ENCODE results near the gene MIP.
"Not testable (repeated sequence)": the region's sequence is repeated elsewhere in the genome, so short reads cannot be mapped to it uniquely, and the experiment has no call there.

Gene MIP

GRCh38 chr12:56425940-56426438, 28.5 kb downstream of the MIP start:
- no peak overlapping the region for H3K27ac ChIP-seq (ENCODE audit: low read length)
- no peaks in the 10 kb centered on the region for H3K4me1 ChIP-seq (ENCODE audit: insufficient read depth, low read length)
- no peaks in the 10 kb centered on the region for H3K27me3 ChIP-seq (ENCODE audit: insufficient read depth, low read length)
- no peaks in the 10 kb centered on the region for H3K9me3 ChIP-seq (ENCODE audit: insufficient read depth, low read depth, low read length)
- H3K4me3 ChIP-seq (ENCODE audit: low read length): no peak overlapping the region
- H3K36me3 ChIP-seq (ENCODE audit: insufficient read depth, low read depth, low read length): peaks cover 95% of the 10 kb centered on the region
- no peak overlapping the region for H3K9ac ChIP-seq (ENCODE audit: low read depth, low read length)

GRCh38 chr12:56425193-56425592, 29.3 kb downstream of the MIP start:
- Histone ChIP-seq H3K9ac (ENCODE audit: low read depth, low read length) (no peak overlapping the region), H3K27ac (ENCODE audit: low read length) (no peak overlapping the region), H3K27me3 (ENCODE audit: insufficient read depth, low read length) (no peaks in the 10 kb centered on the region), H3K9me3 (ENCODE audit: insufficient read depth, low read depth, low read length) (no peaks in the 10 kb centered on the region), H3K4me3 (ENCODE audit: low read length) (no peak overlapping the region), H3K36me3 (ENCODE audit: insufficient read depth, low read depth, low read length) (peaks cover 95% of the 10 kb centered on the region), H3K4me1 (ENCODE audit: insufficient read depth, low read length) (no peaks in the 10 kb centered on the region)

- Histone ChIP-seq H3K9ac (ENCODE audit: low read depth, low read length) (no peak overlapping the region), H3K27me3 (ENCODE audit: insufficient read depth, low read length) (no peaks in the 10 kb centered on the region), H3K4me3 (ENCODE audit: low read length) (no peak overlapping the region), H3K36me3 (ENCODE audit: insufficient read depth, low read depth, low read length) (peaks cover 94% of the 10 kb centered on the region), H3K27ac (ENCODE audit: low read length) (no peak overlapping the region), H3K4me1 (ENCODE audit: insufficient read depth, low read length) (no peaks in the 10 kb centered on the region), H3K9me3 (ENCODE audit: insufficient read depth, low read depth, low read length) (no peaks in the 10 kb centered on the region)
Observed at GRCh38 chr12:56420411-56420810, 34.0 kb downstream of the MIP start.

- H3K27ac ChIP-seq (ENCODE audit: low read length): no peak overlapping the region
- peaks cover 81% of the 10 kb centered on the region for H3K36me3 ChIP-seq (ENCODE audit: insufficient read depth, low read depth, low read length)
- no peaks in the 10 kb centered on the region for H3K4me1 ChIP-seq (ENCODE audit: insufficient read depth, low read length)
- no peak overlapping the region for H3K9ac ChIP-seq (ENCODE audit: low read depth, low read length)
- H3K27me3 ChIP-seq (ENCODE audit: insufficient read depth, low read length): no peaks in the 10 kb centered on the region
- H3K4me3 ChIP-seq (ENCODE audit: low read length): no peak overlapping the region
- H3K9me3 ChIP-seq (ENCODE audit: insufficient read depth, low read depth, low read length): no peaks in the 10 kb centered on the region
Observed at GRCh38 chr12:56417739-56418138, 36.7 kb downstream of the MIP start.

GRCh38 chr12:56414401-56414800, 40.1 kb downstream of the MIP start:
- H3K4me3 ChIP-seq (ENCODE audit: low read length): no peak overlapping the region
- H3K9ac ChIP-seq (ENCODE audit: low read depth, low read length): no peak overlapping the region
- peaks cover 51% of the 10 kb centered on the region for H3K36me3 ChIP-seq (ENCODE audit: insufficient read depth, low read depth, low read length)
- H3K9me3 ChIP-seq (ENCODE audit: insufficient read depth, low read depth, low read length): no peaks in the 10 kb centered on the region
- H3K4me1 ChIP-seq (ENCODE audit: insufficient read depth, low read length): no peaks in the 10 kb centered on the region
- H3K27ac ChIP-seq (ENCODE audit: low read length): no peak overlapping the region
- H3K27me3 ChIP-seq (ENCODE audit: insufficient read depth, low read length): no peaks in the 10 kb centered on the region

GRCh38 chr12:56413392-56413791, 41.1 kb downstream of the MIP start:
- peaks cover 41% of the 10 kb centered on the region for H3K36me3 ChIP-seq (ENCODE audit: insufficient read depth, low read depth, low read length)
- no peaks in the 10 kb centered on the region for H3K27me3 ChIP-seq (ENCODE audit: insufficient read depth, low read length)
- H3K9me3 ChIP-seq (ENCODE audit: insufficient read depth, low read depth, low read length): no peaks in the 10 kb centered on the region
- no peak overlapping the region for H3K4me3 ChIP-seq (ENCODE audit: low read length)
- no peak overlapping the region for H3K27ac ChIP-seq (ENCODE audit: low read length)
- H3K9ac ChIP-seq (ENCODE audit: low read depth, low read length): no peak overlapping the region
- H3K4me1 ChIP-seq (ENCODE audit: insufficient read depth, low read length): no peaks in the 10 kb centered on the region

- no peak overlapping the region for H3K9ac ChIP-seq (ENCODE audit: low read depth, low read length)
- no peaks in the 10 kb centered on the region for H3K4me1 ChIP-seq (ENCODE audit: insufficient read depth, low read length)
- H3K9me3 ChIP-seq (ENCODE audit: insufficient read depth, low read depth, low read length): no peaks in the 10 kb centered on the region
- H3K36me3 ChIP-seq (ENCODE audit: insufficient read depth, low read depth, low read length): peaks cover 27% of the 10 kb centered on the region
- H3K27me3 ChIP-seq (ENCODE audit: insufficient read depth, low read length): no peaks in the 10 kb centered on the region
- H3K27ac ChIP-seq (ENCODE audit: low read length): no peak overlapping the region
- no peak overlapping the region for H3K4me3 ChIP-seq (ENCODE audit: low read length)
Observed at GRCh38 chr12:56411781-56412639, 42.4 kb downstream of the MIP start.

GRCh38 chr12:56410768-56411167, 43.7 kb downstream of the MIP start:
- Histone ChIP-seq H3K4me1 (ENCODE audit: insufficient read depth, low read length) (no peaks in the 10 kb centered on the region), H3K36me3 (ENCODE audit: insufficient read depth, low read depth, low read length) (peaks cover 15% of the 10 kb centered on the region), H3K27me3 (ENCODE audit: insufficient read depth, low read length) (no peaks in the 10 kb centered on the region), H3K9me3 (ENCODE audit: insufficient read depth, low read depth, low read length) (no peaks in the 10 kb centered on the region), H3K4me3 (ENCODE audit: low read length) (no peak overlapping the region), H3K27ac (ENCODE audit: low read length) (no peak overlapping the region), H3K9ac (ENCODE audit: low read depth, low read length) (no peak overlapping the region)

- Histone ChIP-seq H3K9ac (ENCODE audit: low read depth, low read length) (no peak overlapping the region), H3K4me3 (ENCODE audit: low read length) (no peak overlapping the region), H3K27ac (ENCODE audit: low read length) (no peak overlapping the region), H3K9me3 (ENCODE audit: insufficient read depth, low read depth, low read length) (no peaks in the 10 kb centered on the region), H3K36me3 (ENCODE audit: insufficient read depth, low read depth, low read length) (peaks cover 5% of the 10 kb centered on the region), H3K4me1 (ENCODE audit: insufficient read depth, low read length) (no peaks in the 10 kb centered on the region), H3K27me3 (ENCODE audit: insufficient read depth, low read length) (no peaks in the 10 kb centered on the region)
Observed at GRCh38 chr12:56408799-56409417, 45.5 kb downstream of the MIP start.

- not testable (repeated sequence) for H3K9ac ChIP-seq (ENCODE audit: low read depth, low read length); H3K36me3 ChIP-seq (ENCODE audit: insufficient read depth, low read depth, low read length)
Observed at GRCh38 chr12:56404227-56404626, 50.2 kb downstream of the MIP start.

GRCh38 chr12:56401612-56402011, 52.8 kb downstream of the MIP start:
- not testable (repeated sequence) for H3K36me3 ChIP-seq (ENCODE audit: insufficient read depth, low read depth, low read length); H3K4me1 ChIP-seq (ENCODE audit: insufficient read depth, low read length); H3K27me3 ChIP-seq (ENCODE audit: insufficient read depth, low read length); H3K9ac ChIP-seq (ENCODE audit: low read depth, low read length); H3K4me3 ChIP-seq (ENCODE audit: low read length); H3K27ac ChIP-seq (ENCODE audit: low read length)
- peaks cover 16% of the 10 kb centered on the region for H3K9me3 ChIP-seq (ENCODE audit: insufficient read depth, low read depth, low read length)

More at GRCh38 chr12:56404227-56404626, 50.2 kb downstream of the MIP start:
- not testable (repeated sequence) for H3K4me3 ChIP-seq (ENCODE audit: low read length); H3K27me3 ChIP-seq (ENCODE audit: insufficient read depth, low read length); H3K27ac ChIP-seq (ENCODE audit: low read length); H3K9me3 ChIP-seq (ENCODE audit: insufficient read depth, low read depth, low read length); H3K4me1 ChIP-seq (ENCODE audit: insufficient read depth, low read length)

GRCh38 chr12:56401125-56401524, 53.3 kb downstream of the MIP start:
- H3K4me1 ChIP-seq (ENCODE audit: insufficient read depth, low read length); H3K27ac ChIP-seq (ENCODE audit: low read length); H3K4me3 ChIP-seq (ENCODE audit: low read length); H3K27me3 ChIP-seq (ENCODE audit: insufficient read depth, low read length); H3K36me3 ChIP-seq (ENCODE audit: insufficient read depth, low read depth, low read length); H3K9ac ChIP-seq (ENCODE audit: low read depth, low read length): not testable (repeated sequence)
- peaks cover 16% of the 10 kb centered on the region for H3K9me3 ChIP-seq (ENCODE audit: insufficient read depth, low read depth, low read length)

All from iPS-20b (cell line).